ENCODE measurements around the gene GRHL3.

GRCh38 chr1:24345334-24345733 lies 26.2 kb downstream of the GRHL3 start:
- no peak for TF ChIP-seq POLR2A (IDR thresholded peaks at IDR 0.05; ENCODE audit: low read depth, low read length)
- TF ChIP-seq POLR2AphosphoS5 (IDR thresholded peaks at IDR 0.05; ENCODE audit: low read depth, low read length) = no peak
- TF ChIP-seq TAF1 (IDR thresholded peaks at IDR 0.05; ENCODE audit: borderline replicate concordance, low read depth, low read length) = no peak

Measured in GM12892 (cell line).